ENCODE measurements around the gene YBEY. TPM values are rescaled to one million over a fixed set of nuclear protein-coding genes. Genes with fewer than 3 reads are reported as not detected.

The YBEY gene
- polyA plus RNA-seq, 1 donor from 2014 or later = 88.4 TPM

DNA sequence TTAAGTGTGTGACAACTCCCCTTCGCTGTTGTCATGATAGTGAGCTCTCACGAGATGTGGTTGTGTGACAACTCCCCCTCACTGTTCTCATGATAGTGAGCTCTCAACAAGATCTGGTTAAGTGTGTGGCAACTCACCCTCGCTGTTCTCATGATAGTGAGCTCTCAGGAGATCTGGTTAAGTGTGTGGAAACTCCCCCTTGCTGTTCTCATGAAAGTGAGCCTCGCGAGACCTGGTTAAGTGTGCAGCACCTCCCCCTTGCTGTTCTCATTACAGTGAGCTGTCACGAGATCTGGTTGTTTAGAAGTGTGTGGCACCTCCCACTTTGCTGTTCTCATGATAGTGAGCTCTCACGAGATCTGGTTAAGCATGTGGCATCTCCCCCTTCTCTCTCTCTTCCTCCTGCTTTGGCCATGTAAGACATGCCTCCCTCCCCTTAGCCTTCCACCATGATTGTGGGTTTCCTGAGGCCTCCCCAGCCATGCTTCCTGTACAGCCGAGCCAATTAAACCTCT, 32.5 kb upstream of the YBEY start:
- H3K4me2 ChIP-seq (ENCODE audit: low read length) = no peak overlapping the region
- H3F3A ChIP-seq (ENCODE audit: insufficient read depth, low read length, poor library complexity, severe bottlenecking) = no peaks in the 10 kb centered on the region
- no peak overlapping the region for H3K9ac ChIP-seq (ENCODE audit: low read length)
- H3K27ac ChIP-seq (ENCODE audit: low read length) = no peak overlapping the region
- no peak overlapping the region for H3K4me3 ChIP-seq (ENCODE audit: low read length)
- no peak overlapping the region for H2AFZ ChIP-seq (ENCODE audit: low read depth, low read length)
- H3K9me3 ChIP-seq (ENCODE audit: low read length) = no peaks in the 10 kb centered on the region
- no peaks in the 10 kb centered on the region for H3K79me2 ChIP-seq (replicated peaks; ENCODE audit: insufficient read depth, low read length)
- H3K36me3 ChIP-seq (ENCODE audit: insufficient read depth, low read length) = peaks cover 10% of the 10 kb centered on the region
- H3K27me3 ChIP-seq (ENCODE audit: insufficient read depth, low read depth, low read length) = no peaks in the 10 kb centered on the region
- TF ChIP-seq EP300 (conservative IDR thresholded peaks at IDR 0.05; ENCODE audit: poor library complexity, severe bottlenecking) (no peak), POLR2AphosphoS5 (IDR thresholded peaks at IDR 0.05) (no peak), EZH2 (IDR thresholded peaks at IDR 0.05; ENCODE audit: borderline replicate concordance, insufficient read depth, low read length, poor library complexity, severe bottlenecking) (no peak), TAF1 (IDR thresholded peaks at IDR 0.05; ENCODE audit: low read depth) (no peak), REST (IDR thresholded peaks at IDR 0.05; ENCODE audit: borderline replicate concordance) (no peak), RAD21 (conservative IDR thresholded peaks at IDR 0.05) (no peak), SMC3 (conservative IDR thresholded peaks at IDR 0.05; ENCODE audit: poor library complexity) (no peak), MXI1 (conservative IDR thresholded peaks at IDR 0.05; ENCODE audit: poor library complexity, severe bottlenecking) (no peak)
- TF ChIP-seq, protein P1, sequence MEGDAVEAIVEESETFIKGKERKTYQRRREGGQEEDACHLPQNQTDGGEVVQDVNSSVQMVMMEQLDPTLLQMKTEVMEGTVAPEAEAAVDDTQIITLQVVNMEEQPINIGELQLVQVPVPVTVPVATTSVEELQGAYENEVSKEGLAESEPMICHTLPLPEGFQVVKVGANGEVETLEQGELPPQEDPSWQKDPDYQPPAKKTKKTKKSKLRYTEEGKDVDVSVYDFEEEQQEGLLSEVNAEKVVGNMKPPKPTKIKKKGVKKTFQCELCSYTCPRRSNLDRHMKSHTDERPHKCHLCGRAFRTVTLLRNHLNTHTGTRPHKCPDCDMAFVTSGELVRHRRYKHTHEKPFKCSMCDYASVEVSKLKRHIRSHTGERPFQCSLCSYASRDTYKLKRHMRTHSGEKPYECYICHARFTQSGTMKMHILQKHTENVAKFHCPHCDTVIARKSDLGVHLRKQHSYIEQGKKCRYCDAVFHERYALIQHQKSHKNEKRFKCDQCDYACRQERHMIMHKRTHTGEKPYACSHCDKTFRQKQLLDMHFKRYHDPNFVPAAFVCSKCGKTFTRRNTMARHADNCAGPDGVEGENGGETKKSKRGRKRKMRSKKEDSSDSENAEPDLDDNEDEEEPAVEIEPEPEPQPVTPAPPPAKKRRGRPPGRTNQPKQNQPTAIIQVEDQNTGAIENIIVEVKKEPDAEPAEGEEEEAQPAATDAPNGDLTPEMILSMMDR (IDR thresholded peaks at IDR 0.05; ENCODE audit: poor library complexity, severe bottlenecking) = no peak
- no peaks in the 10 kb centered on the region for H4K20me1 ChIP-seq (ENCODE audit: insufficient read depth)
- no peaks in the 10 kb centered on the region for H3K9me2 ChIP-seq (ENCODE audit: insufficient read depth, low read length)

GRCh38 chr21:46254208-46254975, 31.8 kb upstream of the YBEY start:
- no peak overlapping the region for H2AFZ ChIP-seq (ENCODE audit: low read depth, low read length)
- no peaks in the 10 kb centered on the region for H3F3A ChIP-seq (ENCODE audit: insufficient read depth, low read length, poor library complexity, severe bottlenecking)
- TF ChIP-seq REST (IDR thresholded peaks at IDR 0.05; ENCODE audit: borderline replicate concordance) (no peak), POLR2AphosphoS5 (IDR thresholded peaks at IDR 0.05) (no peak), MXI1 (conservative IDR thresholded peaks at IDR 0.05; ENCODE audit: poor library complexity, severe bottlenecking) (no peak)
- TF ChIP-seq, protein P1 (IDR thresholded peaks at IDR 0.05; ENCODE audit: poor library complexity, severe bottlenecking) = no peak
- H3K4me3 ChIP-seq (ENCODE audit: low read length) = no peak overlapping the region
- no peaks in the 10 kb centered on the region for H3K9me3 ChIP-seq (ENCODE audit: low read length)
- no peak overlapping the region for H3K4me2 ChIP-seq (ENCODE audit: low read length)
- H3K79me2 ChIP-seq (replicated peaks; ENCODE audit: insufficient read depth, low read length) = no peaks in the 10 kb centered on the region
- no peaks in the 10 kb centered on the region for H3K27me3 ChIP-seq (ENCODE audit: insufficient read depth, low read depth, low read length)
- H3K36me3 ChIP-seq (ENCODE audit: insufficient read depth, low read length) = peaks cover 10% of the 10 kb centered on the region
- no peaks in the 10 kb centered on the region for H3K9me2 ChIP-seq (ENCODE audit: insufficient read depth, low read length)
- H3K27ac ChIP-seq (ENCODE audit: low read length) = no peak overlapping the region
- no peaks in the 10 kb centered on the region for H4K20me1 ChIP-seq (ENCODE audit: insufficient read depth)
- H3K9ac ChIP-seq (ENCODE audit: low read length) = no peak overlapping the region

Data from neural cell (in vitro differentiated cells).